ENCODE measurements around the gene MAU2. TPM values are rescaled to one million over a fixed set of nuclear protein-coding genes. Genes with fewer than 3 reads are reported as not detected.

The MAU2 gene
- total and polyA plus RNA-seq, 11 donors: 15.7 to 46.4 (median 29.0) TPM

GRCh38 chr19:19327672-19328071 lies 7.0 kb downstream of the MAU2 start:
- intact Hi-C loops (cut with DNase I): loop anchor here in 1 of 10 donors (10.0 kb wide), 1 partner anchor 123 kb away; the partner anchor contains the start of gene NR2C2AP
- 90 to 99% (median 94%) methylated on average over 8 of the region's 8 CpGs for WGBS, 4 donors
- Histone ChIP-seq H3K27ac (no peak overlapping the region), H3K36me3 (peaks cover 0 to 95% (median 84%) of the 10 kb centered on the region in 9 donors), H3K4me3 (no peak overlapping the region), H3K4me1 (peaks cover 4 to 31% (median 20%) of the 10 kb centered on the region in 12 donors), H3K27me3 (no peaks in the 10 kb centered on the region), H3K9me3 (no peaks in the 10 kb centered on the region)
- DNase-seq (no peak), ATAC-seq (no peak)
- TF ChIP-seq POLR2A (IDR thresholded peaks at IDR 0.05) (no peak), CTCF (IDR thresholded peaks at IDR 0.05) (no peak)

- peak overlapping the region in 1 of 12 donors; percentile 51 for H3K27ac ChIP-seq
- ATAC-seq: peak in 1 of 4 donors; percentile 19
- no peaks in the 10 kb centered on the region for H3K9me3 ChIP-seq
- DNase-seq: no peak
- no peak overlapping the region for H3K4me3 ChIP-seq
- H3K27me3 ChIP-seq: no peaks in the 10 kb centered on the region
- 49 to 70% (median 55%) methylated on average over 6 of the region's 6 CpGs for WGBS, 4 donors
- H3K36me3 ChIP-seq: peaks cover 0 to 100% (median 87%) of the 10 kb centered on the region in 9 donors
- intact Hi-C loops (cut with DNase I): loop anchor here in 1 of 10 donors (10.0 kb wide), 1 partner anchor 124 kb away; the partner anchor contains the start of gene NR2C2AP
- TF ChIP-seq POLR2A (IDR thresholded peaks at IDR 0.05) (no peak), CTCF (IDR thresholded peaks at IDR 0.05) (no peak)
- peaks cover 0 to 19% (median 8%) of the 10 kb centered on the region in 12 donors for H3K4me1 ChIP-seq
These were observed 8.5 kb downstream of the MAU2 start for GRCh38 chr19:19329126-19329525.

GRCh38 chr19:19334063-19334988 lies 13.7 kb downstream of the MAU2 start:
- Histone ChIP-seq H3K27ac (no peak overlapping the region), H3K36me3 (peaks cover 0 to 100% (median 86%) of the 10 kb centered on the region in 9 donors), H3K4me1 (peaks cover 0 to 4% (median 0%) of the 10 kb centered on the region in 12 donors), H3K27me3 (no peaks in the 10 kb centered on the region), H3K9me3 (no peaks in the 10 kb centered on the region), H3K4me3 (no peak overlapping the region)
- 86 to 91% (median 87%) methylated on average over 20 to 22 of the region's 22 CpGs for WGBS, 4 donors
- TF ChIP-seq CTCF (IDR thresholded peaks at IDR 0.05): no peak
- TF ChIP-seq POLR2A (IDR thresholded peaks at IDR 0.05): no peak
- intact Hi-C loops (cut with DNase I): no loop called here
- ATAC-seq: peak in 1 of 4 donors; percentile 5
- no peak for DNase-seq

- ATAC-seq (no peak), DNase-seq (no peak)
- intact Hi-C loops (cut with DNase I): no loop called here
- Histone ChIP-seq H3K9me3 (no peaks in the 10 kb centered on the region), H3K4me3 (no peak overlapping the region), H3K27me3 (no peaks in the 10 kb centered on the region), H3K4me1 (no peaks in the 10 kb centered on the region), H3K27ac (no peak overlapping the region), H3K36me3 (peaks cover 0 to 100% (median 86%) of the 10 kb centered on the region in 9 donors)
- TF ChIP-seq POLR2A (IDR thresholded peaks at IDR 0.05) (no peak), CTCF (IDR thresholded peaks at IDR 0.05) (no peak)
- 77 to 84% (median 81%) methylated on average over 3 of the region's 3 CpGs for WGBS, 4 donors
These were observed 14.3 kb downstream of the MAU2 start for GRCh38 chr19:19334989-19335344.
